HepG2 (cell line): ENCODE measurements around the gene NDE1. TPM values are rescaled to one million over a fixed set of nuclear protein-coding genes. Genes with fewer than 3 reads are reported as not detected.

Experiments
- ATAC-seq: fragments of 200-7000 bp; cut with Tn5 transposase; 3 replicates; pipeline ENCODE4 v1.9.1; 2020; ENCODE audit warnings: mild to moderate bottlenecking, moderate library complexity
- BruUV-seq: library from RNA; stranded (reverse); fragments of 400-500 nt; replicated peaks from 2 replicates; lab custom pipeline; 2021; lab: Mats Ljungman, UMichigan
- CTCF ChIA-PET: fragments of 300-600 bp; formaldehyde crosslinking; extraction: SDS; loops from one replicate; lab custom pipeline; 2021; ENCODE audit warnings: low total read pairs, inconsistent platforms, low intra/inter-chr PET ratio; lab: Yijun Ruan, JAX
- POLR2A ChIA-PET: fragments of 350-600 bp; sonication (Branson Sonifier 250); formaldehyde crosslinking; loops from one replicate; lab custom pipeline; 2020; ENCODE audit warnings: antibody characterized with exemption, inconsistent platforms; lab: Yijun Ruan, JAX
- DNase-seq: peaks from one replicate; pipeline ENCODE4 v3.0.0-alpha.2; 2015; ENCODE audit warnings: low spot score
- FAIRE-seq: peaks from 3 replicates; lab custom pipeline; 2011; peaks lifted over from hg19 to GRCh38; lab: Jason Lieb, UNC
- H2AFZ ChIP-seq: one replicate; pipeline ENCODE4 v1.6.1; 2011; ENCODE audit warnings: low read length, inconsistent platforms
- H3K27ac ChIP-seq: fragments of 300-600 bp; 3 replicates; pipeline ENCODE4 v1.8.0; 2011; ENCODE audit warnings: mixed run types, mild to moderate bottlenecking, mixed read lengths, low read length, inconsistent platforms; ENCODE audit not compliant: insufficient read depth; ENCODE audit errors: extremely low read length
- H3K27me3 ChIP-seq, 2 experiments: fragments of 200-600 bp in 1 of 2; 2 replicates in 1 of 2; 3 replicates in 1 of 2; pipeline versions ENCODE4 v1.6.0 to v1.8.0; 2011; ENCODE audit warnings: low read length in 2 of 2, mild to moderate bottlenecking in 2 of 2, moderate library complexity in 2 of 2, inconsistent platforms in 1 of 2; ENCODE audit not compliant: insufficient read depth in 2 of 2, control insufficient read depth in 1 of 2
- H3K36me3 ChIP-seq, 2 experiments: fragments of 200-600 bp in 1 of 2; replicated peaks in 1 of 2; 2 replicates in 1 of 2; 3 replicates in 1 of 2; pipeline versions ENCODE4 v1.5.1 to v1.8.0; 2011; ENCODE audit warnings: low read length in 2 of 2, inconsistent platforms in 1 of 2; ENCODE audit not compliant: insufficient read depth in 2 of 2, control insufficient read depth in 1 of 2
- H3K4me1 ChIP-seq: 2 replicates; pipeline ENCODE4 v1.5.1; 2012; ENCODE audit warnings: low read length, inconsistent platforms; ENCODE audit not compliant: insufficient read depth
- H3K4me2 ChIP-seq: 2 replicates; pipeline ENCODE4 v1.6.0; 2011; ENCODE audit warnings: low read depth, low read length, inconsistent platforms
- H3K4me3 ChIP-seq, 3 experiments: fragments of 200-600 bp in 1 of 3; sonication (generic), shearing (Covaris generic) in 1 of 3; replicated peaks in 1 of 3; 2 replicates each; pipeline ENCODE4 v1.5.1; 2011 to 2016; ENCODE audit warnings: low read length in 3 of 3, inconsistent platforms in 2 of 3, low read depth in 2 of 3, mild to moderate bottlenecking in 2 of 3, control low read depth in 1 of 3, mixed read lengths in 1 of 3; ENCODE audit not compliant: insufficient read depth in 1 of 3
- H3K79me2 ChIP-seq: one replicate; pipeline ENCODE4 v1.6.1; 2011; ENCODE audit warnings: low read length, inconsistent platforms; ENCODE audit not compliant: insufficient read depth
- H3K9ac ChIP-seq: 2 replicates; pipeline ENCODE4 v1.6.0; 2011; ENCODE audit warnings: mild to moderate bottlenecking, low read depth, low read length, inconsistent platforms; ENCODE audit not compliant: insufficient read depth
- H3K9me3 ChIP-seq: 2 replicates; pipeline ENCODE4 v1.5.1; 2012; ENCODE audit warnings: mild to moderate bottlenecking, low read length
- H4K20me1 ChIP-seq: 2 replicates; pipeline ENCODE4 v1.6.0; 2011; ENCODE audit warnings: inconsistent platforms, mild to moderate bottlenecking, low read length, moderate library complexity; ENCODE audit not compliant: insufficient read depth
- ARNT ChIP-seq: fragments of 450-650 bp; IDR thresholded peaks from 2 replicates; pipeline ENCODE4 v1.6.1; 2017
- FOXA1 ChIP-seq, 2 experiments: fragments of 450-650 bp in 1 of 2; sonication (generic) in 1 of 2; formaldehyde crosslinking in 1 of 2; IDR thresholded peaks; 2 replicates each; pipeline versions ENCODE4 v1.4.0 to v1.6.1; 2016 to 2020; ENCODE audit warnings: missing genetic modification reagents in 1 of 2
- RBAK ChIP-seq: sonication (generic); formaldehyde crosslinking; IDR thresholded peaks from 2 replicates; pipeline ENCODE4 v1.5.1; 2020; ENCODE audit warnings: mild to moderate bottlenecking, missing genetic modification reagents
- SPEN ChIP-seq: sonication (generic); formaldehyde crosslinking; IDR thresholded peaks from 2 replicates; pipeline ENCODE4 v1.5.1; 2020; ENCODE audit warnings: low read depth, mild to moderate bottlenecking, missing genetic modification reagents
- ZNF687 ChIP-seq: sonication (generic); formaldehyde crosslinking; IDR thresholded peaks from 2 replicates; pipeline ENCODE4 v1.5.1; 2020; ENCODE audit warnings: mild to moderate bottlenecking, missing genetic modification reagents, moderate library complexity
- WGBS: methylation state at CpG from one replicate; pipeline ENCODE4 v1.1.6; 2017; ENCODE audit warnings: low lambda C conversion rate; 5-methylcytosine and 5-hydroxymethylcytosine counted together
- in situ Hi-C: cut with HindIII; loops from 2 replicates; pipeline ENCODE4 v1.10.0; 2017; ENCODE audit warnings: low pct_unique_long_range_greater_than_20kb; ENCODE audit not compliant: extremely low pct_ligation_motif_present
- intact Hi-C: fragments of 100-400 bp; cut with micrococcal nuclease; formaldehyde crosslinking; loops from one replicate; pipeline ENCODE4 v1.10.0; 2022; ENCODE audit not compliant: unreplicated experiment
- polyA plus RNA-seq, 8 experiments: library from polyadenylated mRNA; depleted of rRNA in 3 of 8; stranded (reverse) in 7 of 8; unstranded in 1 of 8; fragments of >200 nt; fragmentation: Illumina TruSeq in 4 of 8; extraction: Trizol in 4 of 8; gene quantifications; 2 replicates each; pipeline versions ENCODE4 v1.2.1 to v1.2.3, GENCODE V29; 2011 to 2016; ENCODE audit warnings: low read depth in 4 of 8, missing spikeins in 1 of 8, mixed read lengths in 1 of 8; ENCODE audit not compliant: insufficient read depth in 1 of 8
- total RNA-seq, 5 experiments: library from RNA; depleted of rRNA; stranded (reverse); fragments of >200 nt; fragmentation: Illumina TruSeq; extraction: Trizol; gene quantifications; 2 replicates each; pipeline ENCODE4 v1.2.3, GENCODE V29; 2016; ENCODE audit warnings: low read depth in 1 of 5

Gene NDE1
- total and polyA plus RNA-seq, 2 of the 13 experiments (the other 11 are each of a cell fraction or from before 2014, with no cell fraction given): 40.9 to 72.5 TPM

GRCh38 chr16:15601212-15601879, 48.7 kb upstream of the NDE1 start (continued):
- TF ChIP-seq ZNF687 (CRISPR knock-in tag) (0 out of 2 replicates have a peak, but pooled peaks have one; percentile 14), SPEN (CRISPR knock-in tag) (no peak)

- Histone ChIP-seq H3K9me3 (no peaks in the 10 kb centered on the region), H3K4me2 (no peak overlapping the region), H3K36me3 (peaks cover 52 to 81% of the 10 kb centered on the region in 2 experiments), H3K27me3 (no peaks in the 10 kb centered on the region), H2AFZ (no peak overlapping the region), H3K4me3 (no peak overlapping the region), H3K79me2 (no peaks in the 10 kb centered on the region), H3K9ac (no peak overlapping the region), H4K20me1 (no peaks in the 10 kb centered on the region), H3K27ac (no peak overlapping the region), H3K4me1 (peaks cover 12% of the 10 kb centered on the region)
- ChIA-PET CTCF (no interaction called here), POLR2A (no interaction called here)
- FAIRE-seq: peak; percentile 56
- no peak for DNase-seq
- in situ Hi-C loops: no loop called here
- 96% methylated on average over 23 of the region's 23 CpGs for WGBS
- TF ChIP-seq RBAK (CRISPR knock-in tag) (no peak), ARNT (peak; percentile 10; the same call in 1 of the 2 replicates), FOXA1 (IDR thresholded peaks at IDR 0.05) (0 out of 2 replicates have a peak, but pooled peaks have one; percentile 4), FOXA1 (CRISPR knock-in tag; IDR thresholded peaks at IDR 0.05) (no peak)
- no TSS peak for BruUV-seq
- intact Hi-C loops: no loop called here
- ATAC-seq: no peak
Measured at GRCh38 chr16:15602285-15603044, 47.6 kb upstream of the NDE1 start.
